H1 (cell line): ENCODE results near the gene SHQ1. TPM values are rescaled to one million over a fixed set of nuclear protein-coding genes. Genes with fewer than 3 reads are reported as not detected.

Experiments used
- ASH2L ChIP-seq: fragments of 200-600, 300-600 bp; sonication (generic); IDR thresholded peaks from one replicate; pipeline ENCODE4 v1.7.1; 2017; ENCODE audit warnings: low read length
- CHD7 ChIP-seq: fragments of 300-600 bp; sonication (generic); IDR thresholded peaks from 2 replicates; pipeline ENCODE4 v1.7.1; 2012; ENCODE audit warnings: low read length, moderate library complexity, mild to moderate bottlenecking, inconsistent platforms; ENCODE audit not compliant: insufficient replicate concordance
- JUND ChIP-seq: IDR thresholded peaks from 2 replicates; pipeline ENCODE4 v1.6.1; 2011; ENCODE audit warnings: mild to moderate bottlenecking, improper control_type of control experiment, low read length
- RAD21 ChIP-seq, 2 experiments: IDR thresholded peaks in 1 of 2; conservative IDR thresholded peaks in 1 of 2; 2 replicates each; pipeline ENCODE4 v1.6.1; 2011; ENCODE audit warnings: low read depth in 2 of 2, low read length in 2 of 2, improper control_type of control experiment in 1 of 2, inconsistent platforms in 1 of 2, mild to moderate bottlenecking in 1 of 2, moderate library complexity in 1 of 2
- RXRA ChIP-seq: IDR thresholded peaks from 2 replicates; pipeline ENCODE4 v1.6.1; 2011; ENCODE audit warnings: low read depth, mild to moderate bottlenecking, low read length, moderate library complexity; ENCODE audit not compliant: insufficient read depth
- TCF12 ChIP-seq: IDR thresholded peaks from 2 replicates; pipeline ENCODE4 v1.6.1; 2011; ENCODE audit warnings: low read depth, mild to moderate bottlenecking, low read length
- polyA plus RNA-seq, 7 experiments: library from polyadenylated mRNA; depleted of rRNA in 3 of 7; stranded (reverse) in 5 of 7; unstranded in 2 of 7; fragments of >200 nt in 5 of 7; fragments of 200-250 nt in 2 of 7; gene quantifications; 1 replicate in 5 of 7; 2 replicates in 1 of 7; 4 replicates in 1 of 7; pipeline versions ENCODE4 v1.2.1 to v1.2.3, GENCODE V29; 2011 to 2013; ENCODE audit warnings: missing spikeins in 2 of 7, mixed read lengths in 2 of 7
- total RNA-seq: library from RNA; stranded (reverse); fragmentation: NEBNext Ultra II Directional; extraction: Animal tissue kit (Norgen Biotek cat#: 25700); gene quantifications from 2 replicates; pipeline ENCODE4 v1.2.1, GENCODE V29; 2021
- TF ChIP-seq, protein P1 (sequence below): IDR thresholded peaks from 2 replicates; pipeline ENCODE4 v1.6.1; 2012; ENCODE audit warnings: low read length, inconsistent platforms

SHQ1 gene
- total and polyA plus RNA-seq, 2 of the 8 experiments (the other 6 are each of a cell fraction or from before 2014, with no cell fraction given), result 10.7 to 34.4 TPM

DNA sequence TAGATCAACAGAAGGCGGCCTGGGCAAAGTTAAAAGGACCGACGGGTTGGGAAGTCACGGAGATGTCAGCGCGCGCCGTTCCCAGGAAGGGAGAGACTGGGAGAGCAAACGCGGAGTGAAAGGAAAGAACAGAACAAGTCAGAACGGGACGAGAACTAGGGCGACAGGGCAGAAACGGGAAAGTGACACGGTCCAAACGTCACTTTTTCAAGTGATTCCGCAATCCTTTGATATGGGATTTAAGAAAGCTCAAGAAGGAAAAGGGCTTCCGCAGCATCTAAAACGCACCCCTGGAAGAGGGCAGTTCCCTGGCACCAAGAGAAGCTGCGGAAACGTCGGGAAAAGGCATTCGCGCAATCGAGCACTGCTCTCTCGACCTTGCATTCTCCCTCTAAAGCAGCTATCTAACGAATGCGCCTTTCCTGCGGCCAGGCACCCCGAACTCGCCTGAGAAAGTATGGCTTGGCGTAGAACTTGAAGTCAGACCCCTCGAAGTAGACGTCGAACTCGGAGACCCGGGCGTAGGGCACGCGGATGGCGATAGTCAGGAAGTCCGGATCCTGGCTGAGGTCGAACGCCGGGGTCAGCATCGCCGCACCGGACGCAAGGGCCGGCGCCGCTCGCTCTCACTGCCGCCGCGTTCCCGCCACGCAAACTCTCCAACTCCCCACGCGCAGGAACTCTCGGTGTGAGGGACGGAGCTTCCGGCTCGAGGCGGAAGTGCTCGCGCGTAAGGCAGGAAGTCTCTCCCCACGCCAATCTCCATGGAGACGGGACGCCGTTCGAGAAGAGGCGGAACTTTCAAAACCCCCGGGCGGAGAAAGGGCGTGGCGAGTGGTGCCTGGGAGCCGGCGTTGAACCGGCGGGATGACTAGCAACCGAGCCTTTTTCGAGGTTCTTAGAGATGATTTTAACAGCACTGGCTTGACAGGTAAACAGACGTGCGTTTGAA, at the start of gene SHQ1 (continued):
- TF ChIP-seq ASH2L, result peak; percentile 99
- TF ChIP-seq, protein P1, sequence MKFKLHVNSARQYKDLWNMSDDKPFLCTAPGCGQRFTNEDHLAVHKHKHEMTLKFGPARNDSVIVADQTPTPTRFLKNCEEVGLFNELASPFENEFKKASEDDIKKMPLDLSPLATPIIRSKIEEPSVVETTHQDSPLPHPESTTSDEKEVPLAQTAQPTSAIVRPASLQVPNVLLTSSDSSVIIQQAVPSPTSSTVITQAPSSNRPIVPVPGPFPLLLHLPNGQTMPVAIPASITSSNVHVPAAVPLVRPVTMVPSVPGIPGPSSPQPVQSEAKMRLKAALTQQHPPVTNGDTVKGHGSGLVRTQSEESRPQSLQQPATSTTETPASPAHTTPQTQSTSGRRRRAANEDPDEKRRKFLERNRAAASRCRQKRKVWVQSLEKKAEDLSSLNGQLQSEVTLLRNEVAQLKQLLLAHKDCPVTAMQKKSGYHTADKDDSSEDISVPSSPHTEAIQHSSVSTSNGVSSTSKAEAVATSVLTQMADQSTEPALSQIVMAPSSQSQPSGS, result no peak
- no peak for TF ChIP-seq RXRA
- TF ChIP-seq TCF12, result no peak
- no peak for TF ChIP-seq JUND
- TF ChIP-seq RAD21 (IDR thresholded peaks at IDR 0.05 in 1 of 2, conservative IDR thresholded peaks at IDR 0.05 in 1 of 2; ENCODE audit: low read depth in 2 of 2, low read length in 2 of 2), result no peak
- TF ChIP-seq CHD7, result no peak
